Measurements from ENCODE around the gene RNF151.

RNF151 gene

DNA sequence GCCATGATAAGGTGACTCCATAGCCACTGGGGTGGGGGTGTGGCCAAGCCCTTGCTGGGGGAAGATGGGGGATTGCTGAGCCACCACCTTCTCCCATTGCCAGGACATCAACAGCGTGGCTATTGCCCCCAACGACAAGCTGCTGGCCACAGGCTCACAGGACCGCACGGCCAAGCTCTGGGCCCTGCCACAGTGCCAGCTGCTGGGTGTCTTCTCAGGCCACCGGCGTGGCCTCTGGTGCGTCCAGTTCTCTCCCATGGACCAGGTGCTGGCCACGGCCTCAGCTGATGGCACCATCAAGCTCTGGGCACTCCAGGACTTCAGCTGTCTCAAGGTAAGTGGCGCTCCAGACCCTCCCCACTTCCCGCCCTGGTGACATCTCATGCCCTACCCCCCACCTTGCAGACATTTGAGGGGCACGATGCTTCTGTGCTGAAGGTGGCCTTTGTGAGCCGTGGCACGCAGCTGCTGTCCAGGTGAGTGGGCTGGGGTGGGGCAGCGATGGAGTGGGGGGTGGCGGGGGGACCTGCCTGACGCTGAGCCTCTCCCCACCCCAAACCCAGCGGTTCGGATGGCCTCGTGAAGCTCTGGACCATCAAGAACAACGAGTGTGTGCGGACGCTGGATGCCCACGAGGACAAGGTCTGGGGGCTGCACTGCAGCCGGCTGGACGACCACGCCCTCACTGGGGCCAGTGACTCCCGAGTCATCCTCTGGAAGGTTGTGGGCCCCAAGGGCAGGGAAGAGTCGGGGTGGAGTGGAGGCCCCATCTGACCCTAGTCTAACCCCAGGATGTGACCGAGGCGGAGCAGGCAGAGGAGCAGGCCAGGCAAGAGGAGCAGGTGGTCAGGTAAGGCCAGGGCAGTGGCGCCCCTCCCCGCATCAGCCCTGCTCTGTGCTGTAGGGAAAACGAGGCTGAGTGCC is 10.6 kb downstream of the RNF151 start:
- Histone ChIP-seq H2BK5ac (ENCODE audit: low read depth, low read length, poor library complexity, severe bottlenecking) (no peak overlapping the region), H3K18ac (ENCODE audit: low read depth in 1 of 2, low read length in 2 of 2) (no peak overlapping the region), H3K27ac (ENCODE audit: low read length, poor library complexity, severe bottlenecking) (no peak overlapping the region), H2BK15ac (ENCODE audit: low read depth, poor library complexity, severe bottlenecking) (no peak overlapping the region), H3K14ac (ENCODE audit: low read length in 2 of 2) (no peak overlapping the region), H2AK5ac (ENCODE audit: low read length, severe bottlenecking) (no peak overlapping the region), H3K4me2 (ENCODE audit: low read length, poor library complexity, severe bottlenecking) (no peak overlapping the region), H3K23ac (ENCODE audit: low read length in 2 of 2) (no peak overlapping the region), H3K79me1 (replicated peaks; ENCODE audit: low read length, poor library complexity, severe bottlenecking) (peaks cover 22% of the 10 kb centered on the region), H2BK120ac (ENCODE audit: low read depth, low read length) (no peak overlapping the region), H2BK12ac (ENCODE audit: low read length in 2 of 2) (no peak overlapping the region), H3K4ac (ENCODE audit: low read depth in 1 of 2, low read length in 2 of 2) (no peak overlapping the region), H3K27me3 (ENCODE audit: control insufficient read depth in 1 of 2, insufficient read depth in 1 of 2, low read length in 2 of 2) (peaks cover 27 to 31% of the 10 kb centered on the region in 2 experiments), H4K8ac (ENCODE audit: low read length) (no peak overlapping the region), H3K9ac (ENCODE audit: low read length) (no peak overlapping the region), H3K9me3 (ENCODE audit: control insufficient read depth, low read length) (no peaks in the 10 kb centered on the region), H2AFZ (ENCODE audit: low read depth, low read length) (no peak overlapping the region), H3K36me3 (ENCODE audit: control insufficient read depth in 1 of 2, insufficient read depth in 2 of 2, low read depth in 1 of 2, low read length in 2 of 2) (peaks cover 45 to 67% of the 10 kb centered on the region in 2 experiments), H4K91ac (ENCODE audit: low read length) (no peak overlapping the region), H3K4me3 (ENCODE audit: insufficient read depth in 1 of 2, low read depth in 1 of 2, low read length in 2 of 2) (no peak overlapping the region), H3K4me1 (ENCODE audit: control insufficient read depth, insufficient read depth, low read depth, low read length) (peaks cover 32% of the 10 kb centered on the region)
- WGBS, result 95% methylated on average over 33 of the region's 33 CpGs
- no peak for DNase-seq

DNA sequence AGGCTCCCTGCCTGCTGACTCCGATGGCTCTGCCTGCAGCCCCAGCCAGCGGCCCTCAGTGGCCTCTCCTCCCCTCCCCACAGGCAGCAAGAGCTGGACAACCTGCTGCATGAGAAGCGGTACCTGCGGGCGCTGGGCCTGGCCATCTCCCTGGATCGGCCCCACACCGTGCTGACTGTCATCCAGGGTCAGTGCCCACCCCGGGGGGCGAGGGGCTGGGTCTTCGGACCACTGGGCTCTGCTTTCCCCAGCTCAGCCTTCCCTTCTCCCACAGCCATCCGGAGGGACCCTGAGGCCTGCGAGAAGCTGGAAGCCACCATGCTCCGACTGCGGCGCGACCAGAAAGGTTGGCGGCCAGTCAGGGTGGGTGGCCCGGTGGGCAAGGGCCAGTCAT is 11.2 kb downstream of the RNF151 start:
- H3K9ac ChIP-seq (ENCODE audit: low read length), result no peak overlapping the region

DNA sequence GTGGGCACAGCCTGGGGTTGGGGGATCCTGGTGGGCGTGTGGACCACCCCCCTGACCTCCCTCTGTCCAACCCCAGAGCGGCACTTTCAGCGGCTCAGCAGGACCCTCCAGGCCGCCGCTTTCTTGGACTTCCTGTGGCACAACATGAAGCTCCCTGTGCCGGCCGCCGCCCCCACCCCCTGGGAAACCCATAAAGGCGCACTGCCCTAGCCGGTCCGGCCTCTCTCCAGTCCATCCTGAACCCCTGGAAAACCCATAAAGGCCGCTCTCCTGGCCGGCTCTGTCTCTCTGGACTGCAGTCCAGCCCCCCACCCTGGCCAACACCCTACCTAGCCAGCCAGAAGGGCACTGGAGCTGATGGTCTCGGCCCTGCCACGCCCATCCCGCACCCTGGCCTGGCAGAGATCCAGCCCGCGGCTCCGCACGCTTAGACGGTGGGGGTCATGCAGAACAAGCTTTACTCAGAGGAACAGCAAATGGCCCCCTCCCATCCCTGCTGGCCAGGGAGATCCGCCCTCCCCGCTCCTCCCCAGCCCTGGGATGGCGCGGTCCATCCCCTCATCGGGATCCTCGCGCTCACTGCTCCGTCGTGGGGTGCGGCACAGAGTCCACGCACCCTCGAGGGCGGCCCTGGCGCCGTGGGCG is 11.9 kb downstream of the RNF151 start:
- H3K14ac ChIP-seq (ENCODE audit: low read length in 2 of 2), result no peak overlapping the region
- no peak overlapping the region for H3K4me2 ChIP-seq (ENCODE audit: low read length, poor library complexity, severe bottlenecking)
- peaks cover 45 to 67% of the 10 kb centered on the region in 2 experiments for H3K36me3 ChIP-seq (ENCODE audit: control insufficient read depth in 1 of 2, insufficient read depth in 2 of 2, low read depth in 1 of 2, low read length in 2 of 2)
- no peak overlapping the region for H3K9ac ChIP-seq (ENCODE audit: low read length)
- H2BK15ac ChIP-seq (ENCODE audit: low read depth, poor library complexity, severe bottlenecking), result no peak overlapping the region
- H2AK5ac ChIP-seq (ENCODE audit: low read length, severe bottlenecking), result no peak overlapping the region
- H2BK5ac ChIP-seq (ENCODE audit: low read depth, low read length, poor library complexity, severe bottlenecking), result no peak overlapping the region
- no peak overlapping the region for H2BK120ac ChIP-seq (ENCODE audit: low read depth, low read length)
- no peaks in the 10 kb centered on the region for H3K9me3 ChIP-seq (ENCODE audit: control insufficient read depth, low read length)
- no peak overlapping the region for H4K91ac ChIP-seq (ENCODE audit: low read length)
- H2BK12ac ChIP-seq (ENCODE audit: low read length in 2 of 2), result no peak overlapping the region
- H3K27ac ChIP-seq (ENCODE audit: low read length, poor library complexity, severe bottlenecking), result no peak overlapping the region
- H3K23ac ChIP-seq (ENCODE audit: low read length in 2 of 2), result no peak overlapping the region
- H4K8ac ChIP-seq (ENCODE audit: low read length), result no peak overlapping the region
- H3K27me3 ChIP-seq (ENCODE audit: control insufficient read depth in 1 of 2, insufficient read depth in 1 of 2, low read length in 2 of 2), result peaks cover 35 to 41% of the 10 kb centered on the region in 2 experiments
- WGBS, result 78% methylated on average over 37 of the region's 37 CpGs
- H3K18ac ChIP-seq (ENCODE audit: low read depth in 1 of 2, low read length in 2 of 2), result no peak overlapping the region
- no peak overlapping the region for H2AFZ ChIP-seq (ENCODE audit: low read depth, low read length)
- no peak overlapping the region for H3K4ac ChIP-seq (ENCODE audit: low read depth in 1 of 2, low read length in 2 of 2)
- H3K4me3 ChIP-seq (ENCODE audit: insufficient read depth in 1 of 2, low read depth in 1 of 2, low read length in 2 of 2), result no peak overlapping the region
- H3K79me1 ChIP-seq (replicated peaks; ENCODE audit: low read length, poor library complexity, severe bottlenecking), result peaks cover 20% of the 10 kb centered on the region
- H3K4me1 ChIP-seq (ENCODE audit: control insufficient read depth, insufficient read depth, low read depth, low read length), result peaks cover 29% of the 10 kb centered on the region
- DNase-seq, result no peak

More for the DNA sequence above, 11.2 kb downstream of the RNF151 start:
- no peak overlapping the region for H3K18ac ChIP-seq (ENCODE audit: low read depth in 1 of 2, low read length in 2 of 2)
- H4K91ac ChIP-seq (ENCODE audit: low read length), result no peak overlapping the region
- H3K4me1 ChIP-seq (ENCODE audit: control insufficient read depth, insufficient read depth, low read depth, low read length), result peaks cover 28% of the 10 kb centered on the region
- over 99% methylated on average over 18 of the region's 18 CpGs for WGBS
- no peak overlapping the region for H2AFZ ChIP-seq (ENCODE audit: low read depth, low read length)
- no peak overlapping the region for H3K4me3 ChIP-seq (ENCODE audit: insufficient read depth in 1 of 2, low read depth in 1 of 2, low read length in 2 of 2)
- no peak for DNase-seq
- H2BK15ac ChIP-seq (ENCODE audit: low read depth, poor library complexity, severe bottlenecking), result no peak overlapping the region
- H2BK12ac ChIP-seq (ENCODE audit: low read length in 2 of 2), result no peak overlapping the region
- no peak overlapping the region for H3K23ac ChIP-seq (ENCODE audit: low read length in 2 of 2)
- no peak overlapping the region for H3K14ac ChIP-seq (ENCODE audit: low read length in 2 of 2)
- no peak overlapping the region for H2BK5ac ChIP-seq (ENCODE audit: low read depth, low read length, poor library complexity, severe bottlenecking)
- H3K27me3 ChIP-seq (ENCODE audit: control insufficient read depth in 1 of 2, insufficient read depth in 1 of 2, low read length in 2 of 2), result peaks cover 32 to 37% of the 10 kb centered on the region in 2 experiments
- no peak overlapping the region for H2BK120ac ChIP-seq (ENCODE audit: low read depth, low read length)
- peaks cover 45 to 67% of the 10 kb centered on the region in 2 experiments for H3K36me3 ChIP-seq (ENCODE audit: control insufficient read depth in 1 of 2, insufficient read depth in 2 of 2, low read depth in 1 of 2, low read length in 2 of 2)
- H3K4me2 ChIP-seq (ENCODE audit: low read length, poor library complexity, severe bottlenecking), result no peak overlapping the region
- no peak overlapping the region for H2AK5ac ChIP-seq (ENCODE audit: low read length, severe bottlenecking)
- H3K79me1 ChIP-seq (replicated peaks; ENCODE audit: low read length, poor library complexity, severe bottlenecking), result peaks cover 22% of the 10 kb centered on the region
- no peak overlapping the region for H4K8ac ChIP-seq (ENCODE audit: low read length)
- no peak overlapping the region for H3K27ac ChIP-seq (ENCODE audit: low read length, poor library complexity, severe bottlenecking)
- H3K4ac ChIP-seq (ENCODE audit: low read depth in 1 of 2, low read length in 2 of 2), result no peak overlapping the region
- H3K9me3 ChIP-seq (ENCODE audit: control insufficient read depth, low read length), result no peaks in the 10 kb centered on the region

All from mesenchymal stem cell (in vitro differentiated cells and primary cell).